ENCODE measurements around the gene LPP. TPM values are rescaled to one million over a fixed set of nuclear protein-coding genes. Genes with fewer than 3 reads are reported as not detected.

The LPP gene
- total RNA-seq, 8 experiments from 2014 or later, result 6.0 to 77.8 (median 15.4) TPM

DNA sequence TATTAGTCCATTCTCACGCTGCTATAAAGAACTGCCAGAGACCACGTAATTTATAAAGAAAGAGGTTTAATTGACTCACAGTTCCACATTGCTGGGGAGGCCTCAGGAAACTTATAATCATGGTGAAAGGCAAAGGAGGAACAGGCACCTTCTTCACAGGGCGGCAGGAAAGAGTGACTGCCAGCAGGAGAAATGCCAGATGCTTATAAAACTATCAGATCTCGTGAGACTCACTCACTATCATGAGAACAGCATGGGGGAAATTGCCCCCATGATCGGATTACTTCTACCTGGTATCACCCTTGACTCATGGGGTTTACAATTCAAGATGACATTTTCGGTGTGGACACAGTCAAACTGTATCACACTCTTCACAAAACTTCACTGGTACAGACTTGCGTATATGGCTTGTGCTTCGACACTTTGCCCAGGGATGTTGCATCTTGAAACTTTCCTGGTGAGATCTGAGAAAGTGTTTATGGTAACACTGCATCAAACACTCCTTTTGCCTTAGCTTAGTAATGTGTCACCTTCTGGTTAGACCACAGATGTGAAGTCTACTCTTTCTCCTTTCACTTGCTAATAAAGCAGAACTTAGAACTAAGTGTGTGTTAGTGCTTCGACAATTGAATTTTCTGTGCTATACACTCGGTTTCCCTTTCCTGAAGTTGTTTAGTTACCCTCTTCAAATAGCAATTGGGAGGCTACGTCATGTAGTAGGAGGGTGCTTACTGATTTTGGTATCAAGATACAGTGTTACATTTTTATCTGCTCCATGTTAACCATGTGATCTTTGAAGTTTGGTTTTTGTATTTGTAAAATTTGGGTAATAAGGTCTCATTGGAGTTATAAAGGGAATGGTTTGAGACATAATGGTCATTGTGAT, 185.7 kb downstream of the LPP start:
- ATAC-seq (replicated peaks in 6 of 8), result no peak
- in situ Hi-C loops (cut with MboI; ENCODE audit: low pct_unique_long_range_greater_than_20kb in 2 of 9, low sequenced_read_pairs in 9 of 9, unreplicated experiment in 9 of 9), result no loop called here

GRCh38 chr3:188341501-188341900, 187.5 kb downstream of the LPP start:
- Histone ChIP-seq H3K4me1 (replicated peaks in 1 of 2) (peaks cover 11 to 12% of the 10 kb centered on the region in 2 donors), H3K4me3 (no peak overlapping the region), H3K27ac (no peak overlapping the region)
- in situ Hi-C loops (cut with MboI; ENCODE audit: low pct_unique_long_range_greater_than_20kb in 2 of 9, low sequenced_read_pairs in 9 of 9, unreplicated experiment in 9 of 9), result no loop called here
- 89 to 100% (median 100%) methylated on average over 1 to 2 of the region's 2 CpGs; no CpG with 5 or more reads in 1 of the 10 experiments for WGBS, 10 experiments
- no peak for ATAC-seq (replicated peaks in 6 of 8)

More for the DNA sequence above, 185.7 kb downstream of the LPP start:
- no peak overlapping the region for H3K27ac ChIP-seq
- 70 to 100% (median 89%) methylated on average over 1 to 11 of the region's 11 CpGs for WGBS, 10 experiments
- peaks cover under 1 to 1% of the 10 kb centered on the region in 2 donors for H3K4me1 ChIP-seq (replicated peaks in 1 of 2)
- H3K4me3 ChIP-seq, result no peak overlapping the region

DNA sequence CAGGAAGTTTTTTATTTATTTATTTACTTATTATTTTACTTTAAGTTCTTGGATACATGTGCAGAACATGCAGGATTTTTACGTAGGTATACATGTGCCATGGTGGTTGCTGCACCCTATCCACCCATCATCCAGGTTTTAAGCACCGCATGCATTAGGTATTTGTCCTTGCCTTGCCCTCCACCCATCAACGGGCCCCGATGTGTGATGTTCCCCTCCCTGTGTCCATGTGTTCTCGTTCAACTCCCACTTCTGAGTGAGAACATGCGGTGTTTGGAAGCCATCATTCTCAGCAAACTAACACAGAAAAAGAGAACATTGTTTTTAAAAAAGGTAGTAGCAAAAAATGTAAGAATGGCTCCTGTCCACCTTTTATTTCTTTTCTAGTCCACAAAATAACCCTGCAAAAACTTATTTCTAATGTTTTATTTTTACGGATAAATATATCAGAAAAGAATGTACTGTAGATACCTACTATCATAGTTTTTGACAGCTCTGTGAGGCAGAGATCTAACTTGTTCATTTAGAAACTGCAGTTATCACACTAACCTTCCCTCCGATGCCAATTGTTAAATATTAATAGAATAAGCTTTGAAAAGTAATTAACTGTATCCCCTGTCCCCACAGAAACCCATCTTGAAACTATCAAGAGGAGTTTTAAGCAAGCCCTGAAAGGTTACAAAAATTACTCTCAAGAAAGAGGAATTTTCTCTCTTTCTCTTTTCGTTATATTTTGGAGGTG, 189.2 kb downstream of the LPP start:
- no peak for ATAC-seq (replicated peaks in 6 of 8)
- Histone ChIP-seq H3K27ac (no peak overlapping the region), H3K4me3 (no peak overlapping the region), H3K4me1 (replicated peaks in 1 of 2) (peaks cover 11 to 12% of the 10 kb centered on the region in 2 donors)
- WGBS, 10 experiments, result 74 to 100% (median 91%) methylated on average over 2 to 9 of the region's 9 CpGs
- in situ Hi-C loops (cut with MboI; ENCODE audit: low pct_unique_long_range_greater_than_20kb in 2 of 9, low sequenced_read_pairs in 9 of 9, unreplicated experiment in 9 of 9), result no loop called here

DNA sequence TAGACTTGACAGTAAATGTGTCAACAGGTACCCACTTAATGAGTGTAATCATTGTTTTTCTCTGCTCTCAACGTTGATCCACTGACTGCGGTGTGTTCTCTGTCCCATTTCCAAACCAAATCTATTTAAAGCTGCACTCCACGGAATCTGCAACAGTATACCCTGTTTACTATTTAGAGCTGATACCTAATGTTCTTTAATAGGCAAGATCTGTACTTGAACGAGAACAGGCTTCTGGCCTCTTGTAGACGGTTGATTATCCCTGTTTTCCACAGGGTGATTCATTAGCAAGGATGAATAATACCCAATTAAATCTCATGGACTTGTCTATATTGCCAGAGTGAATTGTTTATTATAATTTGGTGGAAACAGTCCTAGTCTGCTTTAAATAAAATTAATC, 189.9 kb downstream of the LPP start:
- ATAC-seq (replicated peaks in 6 of 8), result no peak
- Histone ChIP-seq H3K4me3 (no peak overlapping the region), H3K4me1 (replicated peaks in 1 of 2) (peaks cover 12 to 16% of the 10 kb centered on the region in 2 donors), H3K27ac (no peak overlapping the region)
- 53 to 100% (median 84%) methylated on average over 1 to 5 of the region's 5 CpGs for WGBS, 10 experiments
- in situ Hi-C loops (cut with MboI; ENCODE audit: low pct_unique_long_range_greater_than_20kb in 2 of 9, low sequenced_read_pairs in 9 of 9, unreplicated experiment in 9 of 9), result no loop called here

- Histone ChIP-seq H3K27ac (no peak overlapping the region), H3K4me3 (no peak overlapping the region), H3K4me1 (replicated peaks in 1 of 2) (peaks cover 17 to 27% of the 10 kb centered on the region in 2 donors)
- ATAC-seq (replicated peaks in 6 of 8), result peak in 6 of 8 experiments; percentile 23 to 97 (median 96)
- in situ Hi-C loops (cut with MboI; ENCODE audit: low pct_unique_long_range_greater_than_20kb in 2 of 9, low sequenced_read_pairs in 9 of 9, unreplicated experiment in 9 of 9), result no loop called here
- 0 to 94% (median 44%) methylated on average over 1 to 5 of the region's 5 CpGs; no CpG with 5 or more reads in 1 of the 10 experiments for WGBS, 10 experiments
Observed at GRCh38 chr3:188345223-188345622, 191.3 kb downstream of the LPP start.

- no peak overlapping the region for H3K4me3 ChIP-seq
- peaks cover 17 to 27% of the 10 kb centered on the region in 2 donors for H3K4me1 ChIP-seq (replicated peaks in 1 of 2)
- 13 to 100% (median 80%) methylated on average over 1 to 5 of the region's 9 CpGs; no CpG with 5 or more reads in 1 of the 10 experiments for WGBS, 10 experiments
- H3K27ac ChIP-seq, result no peak overlapping the region
- in situ Hi-C loops (cut with MboI; ENCODE audit: low pct_unique_long_range_greater_than_20kb in 2 of 9, low sequenced_read_pairs in 9 of 9, unreplicated experiment in 9 of 9), result no loop called here
- peak in 4 of 8 experiments; percentile 31 to 94 (median 66) for ATAC-seq (replicated peaks in 6 of 8)
Observed at GRCh38 chr3:188348435-188349244, 194.7 kb downstream of the LPP start.

- ATAC-seq (replicated peaks in 6 of 8), result peak in 4 of 8 experiments; percentile 10 to 35 (median 13)
- Histone ChIP-seq H3K27ac (no peak overlapping the region), H3K4me1 (replicated peaks in 1 of 2) (peaks cover 17 to 27% of the 10 kb centered on the region in 2 donors), H3K4me3 (no peak overlapping the region)
- 6 to 93% (median 58%) methylated on average over 2 to 6 of the region's 7 CpGs for WGBS, 10 experiments
- in situ Hi-C loops (cut with MboI; ENCODE audit: low pct_unique_long_range_greater_than_20kb in 2 of 9, low sequenced_read_pairs in 9 of 9, unreplicated experiment in 9 of 9), result no loop called here
Observed at GRCh38 chr3:188349351-188349901, 195.5 kb downstream of the LPP start.

DNA sequence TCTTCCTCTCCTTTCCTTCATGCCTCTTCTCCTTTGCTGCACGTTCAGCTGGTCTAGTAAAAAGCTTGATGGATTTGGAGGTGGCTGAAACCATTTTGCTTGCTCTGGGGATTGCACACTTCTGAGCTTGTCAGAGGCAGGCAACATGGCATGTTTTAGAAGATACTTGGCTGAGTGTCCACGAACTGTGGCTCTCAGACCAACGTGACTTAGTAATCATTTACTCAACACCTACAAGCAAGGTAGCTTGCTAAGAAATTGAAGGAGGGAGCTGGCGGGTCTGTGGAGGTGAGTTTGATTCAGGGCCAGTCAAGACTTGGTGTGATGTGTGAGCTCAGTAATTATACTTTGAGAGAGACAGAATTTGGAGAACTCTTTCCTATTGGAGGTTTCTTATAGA, 196.0 kb downstream of the LPP start:
- 0 to 92% (median 62%) methylated on average over 1 to 4 of the region's 4 CpGs; no CpG with 5 or more reads in 2 of the 10 experiments for WGBS, 10 experiments
- in situ Hi-C loops (cut with MboI; ENCODE audit: low pct_unique_long_range_greater_than_20kb in 2 of 9, low sequenced_read_pairs in 9 of 9, unreplicated experiment in 9 of 9), result no loop called here
- H3K27ac ChIP-seq, result no peak overlapping the region
- peaks cover 14 to 23% of the 10 kb centered on the region in 2 donors for H3K4me1 ChIP-seq (replicated peaks in 1 of 2)
- H3K4me3 ChIP-seq, result no peak overlapping the region
- ATAC-seq (replicated peaks in 6 of 8), result no peak

GRCh38 chr3:188350961-188351360, 197.0 kb downstream of the LPP start:
- Histone ChIP-seq H3K27ac (no peak overlapping the region), H3K4me1 (replicated peaks in 1 of 2) (peaks cover 5 to 16% of the 10 kb centered on the region in 2 donors), H3K4me3 (no peak overlapping the region)
- in situ Hi-C loops (cut with MboI; ENCODE audit: low pct_unique_long_range_greater_than_20kb in 2 of 9, low sequenced_read_pairs in 9 of 9, unreplicated experiment in 9 of 9), result no loop called here
- ATAC-seq (replicated peaks in 6 of 8), result no peak
- 55 to 100% (median 87%) methylated on average over 1 to 2 of the region's 2 CpGs; no CpG with 5 or more reads in 2 of the 10 experiments for WGBS, 10 experiments

- in situ Hi-C loops (cut with MboI; ENCODE audit: low pct_unique_long_range_greater_than_20kb in 2 of 9, low sequenced_read_pairs in 9 of 9, unreplicated experiment in 9 of 9), result no loop called here
- WGBS, 10 experiments, result 50 to 100% (median 96%) methylated on average over 1 to 6 of the region's 7 CpGs; no CpG with 5 or more reads in 2 of the 10 experiments
- H3K27ac ChIP-seq, result no peak overlapping the region
- peaks cover 5 to 16% of the 10 kb centered on the region in 2 donors for H3K4me1 ChIP-seq (replicated peaks in 1 of 2)
- H3K4me3 ChIP-seq, result no peak overlapping the region
- ATAC-seq (replicated peaks in 6 of 8), result no peak
Observed at GRCh38 chr3:188351648-188352047, 197.7 kb downstream of the LPP start.

GRCh38 chr3:188352196-188352927, 198.4 kb downstream of the LPP start:
- no peak overlapping the region for H3K4me3 ChIP-seq
- in situ Hi-C loops (cut with MboI; ENCODE audit: low pct_unique_long_range_greater_than_20kb in 2 of 9, low sequenced_read_pairs in 9 of 9, unreplicated experiment in 9 of 9), result no loop called here
- H3K4me1 ChIP-seq (replicated peaks in 1 of 2), result peaks cover 5 to 16% of the 10 kb centered on the region in 2 donors
- H3K27ac ChIP-seq, result no peak overlapping the region
- WGBS, 10 experiments, result 80 to 93% (median 87%) methylated on average over 3 to 11 of the region's 18 CpGs; no CpG with 5 or more reads in 3 of the 10 experiments
- ATAC-seq (replicated peaks in 6 of 8), result peak in 1 of 8 experiments; percentile 34

- peaks cover 5 to 15% of the 10 kb centered on the region in 2 donors for H3K4me1 ChIP-seq (replicated peaks in 1 of 2)
- ATAC-seq (replicated peaks in 6 of 8), result no peak
- in situ Hi-C loops (cut with MboI; ENCODE audit: low pct_unique_long_range_greater_than_20kb in 2 of 9, low sequenced_read_pairs in 9 of 9, unreplicated experiment in 9 of 9), result no loop called here
- no peak overlapping the region for H3K27ac ChIP-seq
- WGBS, 10 experiments, result 80 to 100% (median 100%) methylated on average over 1 of the region's 1 CpG; no CpG with 5 or more reads in 1 of the 10 experiments
- no peak overlapping the region for H3K4me3 ChIP-seq
Observed at GRCh38 chr3:188353426-188353825, 199.5 kb downstream of the LPP start.
